Measurements from ENCODE around the gene PPP2R1A. TPM values are rescaled to one million over a fixed set of nuclear protein-coding genes. Genes with fewer than 3 reads are reported as not detected.

The PPP2R1A gene
- total and polyA plus RNA-seq, 2 donors (not counting 3 experiments of a cell fraction or from before 2014, with no cell fraction given): 221 to 253 TPM

DNA sequence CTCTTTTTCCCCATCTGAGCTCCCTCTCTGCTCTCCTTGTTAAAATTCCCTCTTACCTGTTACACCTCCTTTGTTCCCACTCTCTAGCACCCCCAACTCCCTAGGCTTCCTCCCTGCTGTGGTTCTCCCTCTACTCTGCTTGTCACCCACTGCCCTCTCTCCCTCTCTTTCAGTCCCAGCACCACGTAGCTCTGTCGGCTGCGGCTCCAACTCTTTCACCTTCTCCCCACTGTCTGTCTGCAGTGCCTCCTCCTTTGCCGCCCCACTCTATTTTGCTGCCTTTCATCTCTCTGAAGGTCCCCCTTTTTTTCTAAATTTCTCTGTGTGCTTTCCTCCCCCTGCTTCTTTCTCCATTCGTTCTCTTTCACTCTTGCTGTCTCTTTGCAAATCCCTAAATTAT, 19.5 kb upstream of the PPP2R1A start:
- TF ChIP-seq JUN (IDR thresholded peaks at IDR 0.05; ENCODE audit: borderline replicate concordance, insufficient read depth, insufficient read length, low read depth) (no peak), MYC (IDR thresholded peaks at IDR 0.05; ENCODE audit: low read depth, low read length) (no peak), EZH2 (IDR thresholded peaks at IDR 0.05; ENCODE audit: borderline replicate concordance, low read depth, low read length, severe bottlenecking) (no peak), POLR2A (IDR thresholded peaks at IDR 0.05; ENCODE audit: low read depth, low read length) (no peak), GATA2 (IDR thresholded peaks at IDR 0.05; ENCODE audit: insufficient read depth, insufficient read length, low read depth, low read length) (no peak), FOS (IDR thresholded peaks at IDR 0.05; ENCODE audit: borderline replicate concordance, insufficient read depth, low read length) (no peak), POLR2AphosphoS5 (IDR thresholded peaks at IDR 0.05; ENCODE audit: insufficient read depth, low read depth, low read length) (no peak)
- TF ChIP-seq, protein P1, sequence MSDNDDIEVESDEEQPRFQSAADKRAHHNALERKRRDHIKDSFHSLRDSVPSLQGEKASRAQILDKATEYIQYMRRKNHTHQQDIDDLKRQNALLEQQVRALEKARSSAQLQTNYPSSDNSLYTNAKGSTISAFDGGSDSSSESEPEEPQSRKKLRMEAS (IDR thresholded peaks at IDR 0.05; ENCODE audit: insufficient read depth, insufficient read length): no peak
- TF ChIP-seq, protein P2, sequence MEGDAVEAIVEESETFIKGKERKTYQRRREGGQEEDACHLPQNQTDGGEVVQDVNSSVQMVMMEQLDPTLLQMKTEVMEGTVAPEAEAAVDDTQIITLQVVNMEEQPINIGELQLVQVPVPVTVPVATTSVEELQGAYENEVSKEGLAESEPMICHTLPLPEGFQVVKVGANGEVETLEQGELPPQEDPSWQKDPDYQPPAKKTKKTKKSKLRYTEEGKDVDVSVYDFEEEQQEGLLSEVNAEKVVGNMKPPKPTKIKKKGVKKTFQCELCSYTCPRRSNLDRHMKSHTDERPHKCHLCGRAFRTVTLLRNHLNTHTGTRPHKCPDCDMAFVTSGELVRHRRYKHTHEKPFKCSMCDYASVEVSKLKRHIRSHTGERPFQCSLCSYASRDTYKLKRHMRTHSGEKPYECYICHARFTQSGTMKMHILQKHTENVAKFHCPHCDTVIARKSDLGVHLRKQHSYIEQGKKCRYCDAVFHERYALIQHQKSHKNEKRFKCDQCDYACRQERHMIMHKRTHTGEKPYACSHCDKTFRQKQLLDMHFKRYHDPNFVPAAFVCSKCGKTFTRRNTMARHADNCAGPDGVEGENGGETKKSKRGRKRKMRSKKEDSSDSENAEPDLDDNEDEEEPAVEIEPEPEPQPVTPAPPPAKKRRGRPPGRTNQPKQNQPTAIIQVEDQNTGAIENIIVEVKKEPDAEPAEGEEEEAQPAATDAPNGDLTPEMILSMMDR (IDR thresholded peaks at IDR 0.05; ENCODE audit: extremely low read depth in 1 of 2, insufficient read depth in 1 of 2, low read depth in 1 of 2, low read length in 2 of 2): no peak
- FAIRE-seq (peak; percentile 71), DNase-seq (ENCODE audit: low read depth, low spot score) (no peak)
- Histone ChIP-seq H2AFZ (ENCODE audit: low read depth, low read length) (peak overlapping the region; percentile 98), H3K9me3 (replicated peaks; ENCODE audit: control insufficient read depth, insufficient read depth, low read length) (no peaks in the 10 kb centered on the region), H3K9ac (replicated peaks; ENCODE audit: extremely low read depth, insufficient read depth, low read length) (peak overlapping the region; percentile 85), H3K27ac (ENCODE audit: insufficient read depth, low read depth, low read length) (no peak overlapping the region), H3K4me3 (replicated peaks in 1 of 3; ENCODE audit: insufficient read depth in 1 of 3, low read depth in 1 of 3, low read length in 3 of 3) (peak overlapping the region; percentile 88 to 95 (median 93)), H3K4me2 (ENCODE audit: insufficient read depth, low read length) (peak overlapping the region; percentile 86), H3K79me2 (ENCODE audit: control insufficient read depth, insufficient read depth, low read length) (no peaks in the 10 kb centered on the region), H3K4me1 (ENCODE audit: control insufficient read depth, extremely low read depth, insufficient read depth, low read length) (peaks cover 4% of the 10 kb centered on the region), H3K36me3 (ENCODE audit: control insufficient read depth in 2 of 2, extremely low read depth in 1 of 2, insufficient read depth in 2 of 2, low read length in 2 of 2) (peaks cover 0 to 5% of the 10 kb centered on the region in 2 experiments), H4K20me1 (replicated peaks; ENCODE audit: control insufficient read depth, extremely low read depth, insufficient read depth, low read length) (no peaks in the 10 kb centered on the region), H3K9me1 (replicated peaks; ENCODE audit: control insufficient read depth, extremely low read depth, insufficient read depth, low read length) (no peaks in the 10 kb centered on the region), H3K27me3 (ENCODE audit: control insufficient read depth in 2 of 2, insufficient read depth in 2 of 2, low read length in 2 of 2) (no peaks in the 10 kb centered on the region)
- dilution Hi-C loops (cut with MboI; ENCODE audit: extremely low pct_ligation_motif_present, low sequenced_read_pairs) (no loop called here), intact Hi-C loops (cut with micrococcal nuclease) (no loop called here)
- BruUV-seq (replicated peaks): no TSS peak
- POLR2A ChIA-PET: no interaction called here
- CTCF ChIA-PET: interaction anchor here (1.0 kb wide), 1 partner anchor 29 kb away, joined by 3 read pairs; no protein-coding TSS in a partner anchor
